HG03139 (cell line): ENCODE data around the gene MTCL3.

Source experiments
- ATAC-seq: cut with Tn5 transposase; IDR thresholded peaks from one replicate; pipeline ENCODE4 v1.9.1; 2021; ENCODE audit not compliant: unreplicated experiment

The MTCL3 gene

DNA sequence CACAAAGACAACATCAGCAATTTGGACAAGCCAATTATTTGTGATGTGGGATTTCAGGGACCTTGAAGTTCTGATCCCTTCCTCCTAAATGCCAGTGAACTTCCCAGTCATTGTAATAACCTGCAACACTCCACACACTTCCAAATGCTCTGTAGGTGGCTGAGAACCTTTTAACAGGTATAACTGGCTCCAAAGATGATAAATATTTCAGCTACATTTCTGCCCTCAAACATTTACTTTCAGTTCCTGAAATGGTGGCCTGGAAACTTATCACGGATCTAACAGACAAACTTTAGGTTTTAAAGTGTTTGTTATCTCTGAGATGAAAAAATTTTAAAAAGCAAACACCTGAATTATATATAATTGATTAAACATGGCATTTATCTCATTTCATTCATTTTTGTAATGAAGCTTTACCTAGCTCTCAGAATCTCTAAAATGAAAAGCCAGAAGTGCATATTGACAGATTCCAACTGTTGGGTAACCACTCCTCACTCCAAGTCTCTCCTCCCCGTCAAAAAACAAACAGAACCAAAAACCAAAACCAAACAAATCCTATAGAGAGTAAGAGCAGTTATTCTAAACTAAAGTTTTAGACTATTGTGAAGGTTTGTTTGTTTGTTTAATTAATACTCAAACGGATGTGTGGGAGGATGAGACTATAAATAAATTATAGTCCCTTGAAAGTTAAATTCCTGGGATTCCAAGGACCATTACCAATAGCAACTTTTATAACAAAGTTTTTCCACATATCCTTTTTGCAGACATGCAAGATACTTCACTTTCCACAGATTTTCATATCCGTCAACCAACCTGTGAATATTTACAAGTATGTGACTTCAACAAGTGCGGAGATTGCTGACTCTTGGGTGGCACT is 47.5 kb downstream of the MTCL3 start:
- no peak for ATAC-seq

DNA sequence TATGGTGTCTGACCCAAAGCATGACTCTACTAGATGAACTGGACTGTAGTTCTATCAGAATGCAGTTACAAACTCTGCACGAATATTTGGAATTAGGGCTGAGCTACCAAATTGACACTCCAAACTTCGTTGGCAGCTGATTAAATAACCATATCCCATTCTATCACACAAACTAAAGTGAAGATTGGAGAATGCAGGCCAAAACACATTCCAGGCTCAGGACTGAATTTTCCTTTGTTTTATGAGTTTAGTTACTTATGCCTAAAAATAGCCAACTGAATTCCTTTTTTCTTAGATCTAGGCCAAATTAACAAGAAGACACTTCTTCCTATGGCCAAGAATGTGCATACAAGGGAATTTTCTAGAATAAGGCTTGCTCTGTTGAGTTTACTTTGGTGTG is 50.2 kb downstream of the MTCL3 start:
- ATAC-seq: no peak

GRCh38 chr6:127466416-127466815 is 52.7 kb downstream of the MTCL3 start:
- ATAC-seq: no peak

DNA sequence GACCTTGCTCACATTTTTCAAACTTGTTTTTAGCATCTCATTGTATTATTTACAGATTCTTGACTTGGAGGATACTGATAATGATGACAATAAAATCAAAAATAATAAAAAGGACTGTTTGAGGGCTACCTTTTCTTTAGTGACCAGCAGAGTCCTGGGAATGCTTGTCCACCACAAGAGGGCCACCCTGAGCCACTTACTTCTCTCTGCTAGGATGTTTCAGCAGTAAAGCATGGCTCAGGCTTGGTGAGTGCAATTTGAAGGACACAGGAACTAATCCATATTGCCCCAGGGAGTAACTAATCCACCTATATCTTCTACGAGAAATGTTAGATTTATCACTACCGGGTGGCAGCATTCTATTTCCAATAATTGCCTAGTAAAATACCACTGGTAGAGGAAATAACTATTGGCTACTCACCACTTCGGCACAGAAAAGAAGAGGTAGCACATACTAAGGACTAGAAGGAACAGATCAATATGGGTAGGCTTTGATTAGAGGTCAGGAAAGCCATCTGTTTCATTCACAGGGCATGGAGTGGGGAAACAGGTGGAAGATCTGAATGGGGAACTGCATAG is 54.2 kb downstream of the MTCL3 start:
- ATAC-seq: peak; percentile 90

- no peak for ATAC-seq
Measured at GRCh38 chr6:127464161-127464880, 54.8 kb downstream of the MTCL3 start.

DNA sequence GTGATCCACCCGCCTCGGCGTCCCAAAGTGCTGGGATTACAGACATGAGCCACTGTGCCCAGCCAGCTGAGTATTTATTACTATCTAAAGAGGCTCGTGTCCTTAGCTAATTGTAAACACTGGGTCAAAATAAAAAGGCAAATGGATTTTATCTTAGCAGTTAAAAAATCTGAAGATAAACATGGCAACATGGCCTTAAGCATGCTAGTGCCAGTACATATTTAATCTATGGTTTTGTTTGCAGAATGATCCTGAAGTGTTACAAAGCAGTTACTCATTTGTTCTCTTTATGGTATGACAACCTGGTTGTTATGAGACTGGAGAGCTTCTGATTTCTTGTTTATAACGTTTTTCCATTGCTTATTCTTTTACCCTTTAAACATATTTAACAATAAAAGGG is 56.1 kb downstream of the MTCL3 start:
- ATAC-seq: no peak

GRCh38 chr6:127462376-127462775 is 56.8 kb downstream of the MTCL3 start:
- no peak for ATAC-seq

- no peak for ATAC-seq
Measured at GRCh38 chr6:127460465-127460864, 58.7 kb downstream of the MTCL3 start.

DNA sequence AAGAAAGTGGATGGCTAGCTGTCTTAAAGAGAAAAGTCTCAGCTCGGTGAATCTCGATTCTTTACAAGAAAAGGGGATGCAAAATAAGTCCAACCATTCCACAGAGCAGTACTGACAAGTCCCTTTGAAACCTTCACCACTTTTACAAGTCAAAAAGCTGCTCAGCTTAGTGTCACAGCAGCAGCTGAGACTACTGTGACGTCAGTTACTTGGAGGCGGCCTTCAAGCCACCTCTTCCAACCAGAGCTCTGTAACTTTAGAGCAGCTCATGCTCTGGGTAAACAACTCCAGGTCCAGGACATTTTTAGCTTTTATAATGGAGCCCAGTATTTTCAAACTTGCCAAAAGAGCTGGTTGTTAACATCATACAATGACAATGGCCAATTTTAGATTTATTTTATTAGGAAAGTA is 59.9 kb downstream of the MTCL3 start, which contains the start of gene KIAA0408:
Gene KIAA0408, minus strand, starts transcription at position 159 of the 411 bp plus-strand sequence. CDS start 5,408 bp downstream, outside the sequence.
- no peak for ATAC-seq

DNA sequence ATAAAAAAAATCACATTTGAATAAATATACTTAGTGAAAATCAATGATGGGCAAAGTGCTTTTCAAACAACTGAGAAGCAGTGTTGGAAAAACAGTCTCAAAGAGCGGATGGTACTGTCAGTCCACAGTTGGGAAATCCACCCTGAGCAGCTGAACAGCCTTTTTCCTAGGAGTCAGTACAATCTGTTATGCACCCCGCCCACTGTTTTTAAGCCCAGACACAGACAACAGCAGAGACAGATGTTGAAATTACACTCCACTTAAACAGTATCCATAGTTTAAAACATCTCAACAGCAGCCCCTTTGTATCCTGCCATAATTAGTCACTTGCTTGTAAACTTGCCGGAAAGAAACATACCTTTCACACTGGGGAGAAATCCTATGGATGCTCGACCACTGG is 60.3 kb downstream of the MTCL3 start:
- no peak for ATAC-seq

DNA sequence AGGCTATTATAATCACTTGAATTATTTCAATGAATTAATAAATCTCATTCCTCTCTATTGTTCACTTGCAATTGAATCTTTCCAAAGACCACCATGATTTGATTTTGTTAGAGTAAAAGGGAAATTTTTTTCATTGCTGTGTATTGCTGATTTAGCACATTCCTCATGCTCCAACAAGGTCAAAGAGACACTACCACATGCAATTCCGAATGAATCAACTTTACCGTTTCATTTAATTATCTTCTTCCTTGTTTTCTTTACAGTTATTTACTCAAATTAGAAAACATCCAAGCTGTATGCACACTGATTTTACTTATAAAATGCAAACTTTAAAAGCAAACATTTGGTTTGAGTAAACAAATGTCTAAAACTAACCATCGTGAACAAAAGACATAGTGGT is 60.9 kb downstream of the MTCL3 start:
- ATAC-seq: no peak

GRCh38 chr6:127457456-127458064 is 61.6 kb downstream of the MTCL3 start:
- no peak for ATAC-seq

GRCh38 chr6:127456465-127456864 is 62.7 kb downstream of the MTCL3 start:
- no peak for ATAC-seq

- ATAC-seq: no peak
Measured at GRCh38 chr6:127453845-127454619, 65.1 kb downstream of the MTCL3 start.

GRCh38 chr6:127452803-127453202 is 66.3 kb downstream of the MTCL3 start:
- no peak for ATAC-seq

GRCh38 chr6:127451388-127451787 is 67.7 kb downstream of the MTCL3 start:
- ATAC-seq: no peak

GRCh38 chr6:127447780-127448179 is 71.4 kb downstream of the MTCL3 start:
- ATAC-seq: no peak

DNA sequence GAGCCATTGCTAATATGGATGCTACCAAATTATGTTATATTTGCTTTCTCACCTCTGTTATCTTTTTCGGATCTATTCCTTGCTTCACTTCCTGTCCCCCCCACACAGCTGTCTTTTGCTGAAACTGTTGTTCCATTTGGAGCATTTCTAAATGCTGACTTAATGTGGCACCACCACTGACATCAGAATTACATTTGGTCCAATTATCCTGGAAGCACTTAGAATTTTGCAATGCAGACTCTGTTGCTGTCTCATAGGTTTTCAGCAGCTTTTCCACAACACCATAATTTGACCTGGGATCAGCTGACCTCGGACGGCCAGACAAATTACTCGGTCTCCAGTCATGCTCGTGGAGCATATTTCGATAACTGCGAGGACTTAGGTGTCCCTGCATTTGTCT is 72.8 kb downstream of the MTCL3 start:
- ATAC-seq: no peak

DNA sequence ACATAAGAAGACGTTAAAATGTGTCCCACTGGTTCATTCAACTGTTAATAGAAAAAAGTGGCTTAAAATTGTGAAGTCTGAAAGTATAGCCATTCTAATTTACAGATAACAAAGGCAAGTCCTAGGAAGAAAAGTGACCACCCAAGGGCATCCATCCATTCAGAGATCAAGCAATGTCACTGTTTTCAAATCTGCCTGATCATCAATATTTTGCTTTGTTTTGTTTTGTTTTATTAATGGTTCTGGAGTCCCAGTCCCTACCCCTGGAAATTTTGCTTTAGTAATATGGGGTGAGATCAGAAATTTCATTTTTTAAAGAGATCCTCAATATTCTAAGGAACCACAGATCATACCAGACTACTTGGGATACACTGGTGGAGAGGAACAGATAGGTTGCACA is 77.3 kb downstream of the MTCL3 start:
- ATAC-seq: no peak

DNA sequence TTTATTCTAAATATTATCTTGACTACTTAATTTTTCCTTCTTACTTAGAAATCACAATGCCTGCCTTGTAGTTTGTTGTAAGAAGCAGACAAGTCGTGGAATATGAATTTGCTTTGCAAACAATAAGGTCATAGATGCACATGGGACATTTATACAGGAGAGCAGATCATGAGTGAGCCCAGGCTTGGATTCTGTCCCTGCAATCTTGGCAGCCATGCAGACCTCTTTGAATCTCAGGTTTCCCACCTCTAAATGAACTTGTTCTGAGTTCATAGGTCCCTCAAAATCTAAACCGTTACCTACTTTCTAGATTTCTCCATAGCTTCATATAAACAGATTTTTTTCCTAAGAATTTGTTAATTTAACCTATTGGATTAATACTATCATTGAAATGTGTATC is 79.4 kb downstream of the MTCL3 start:
- ATAC-seq: no peak
